Stimulated activated naive CD8-positive, alpha-beta T cell treated with anti-CD3 and anti-CD28 coated beads, Interleukin-15, amount 100 ng/mL, for 72 hours (primary cell): Measurements from ENCODE around the gene MGAT1.
"Not testable (repeated sequence)": the region's sequence is repeated elsewhere in the genome, so short reads cannot be mapped to it uniquely, and the experiment has no call there.

Experiments used
- ATAC-seq: fragments of 150-1000 bp; cut with Tn5 transposase; 2 replicates; pipeline ENCODE4 v1.10.0; 2021; ENCODE audit warnings: mild to moderate bottlenecking, moderate library complexity
- DNase-seq, 2 donors: peaks; one replicate each; pipeline ENCODE4 v3.0.0; 2021 to 2022
- H3K27ac Mint-ChIP-seq, 2 donors: one replicate each; pipeline ENCODE4 v1.8.0; 2022; ENCODE audit warnings: mild to moderate bottlenecking in 2 of 2, mixed read lengths in 2 of 2, moderate library complexity in 2 of 2
- H3K27me3 Mint-ChIP-seq: one replicate; pipeline ENCODE4 v1.8.0; 2022; ENCODE audit warnings: mixed read lengths
- H3K4me1 Mint-ChIP-seq: one replicate; pipeline ENCODE4 v1.8.0; 2022; ENCODE audit warnings: mild to moderate bottlenecking, mixed read lengths
- H3K4me3 Mint-ChIP-seq, 2 donors: one replicate each; pipeline ENCODE4 v1.8.0; 2022; ENCODE audit warnings: mild to moderate bottlenecking in 2 of 2, mixed read lengths in 2 of 2, moderate library complexity in 1 of 2
- H3K9me3 Mint-ChIP-seq, 2 donors: one replicate each; pipeline ENCODE4 v1.8.0; 2022; ENCODE audit warnings: mixed read lengths in 2 of 2

The MGAT1 gene

GRCh38 chr5:180801596-180802324 is 846 bp downstream of the MGAT1 start:
- Mint-ChIP-seq H3K9me3 (no peaks in the 10 kb centered on the region), H3K27ac (peak overlapping the region; percentile 31 to 91), H3K4me3 (peak overlapping the region; percentile 85 to 90), H3K27me3 (no peaks in the 10 kb centered on the region), H3K4me1 (peaks cover 86% of the 10 kb centered on the region)
- DNase-seq (no peak), ATAC-seq (no peak)

GRCh38 chr5:180799902-180800801 is 2.5 kb downstream of the MGAT1 start:
- Mint-ChIP-seq H3K4me1 (peaks cover 86% of the 10 kb centered on the region), H3K27me3 (no peaks in the 10 kb centered on the region), H3K9me3 (no peaks in the 10 kb centered on the region), H3K4me3 (peak overlapping the region; percentile 85 to 90), H3K27ac (peak overlapping the region; percentile 69 to 74)
- DNase-seq (no peak), ATAC-seq (peak; percentile 36)

GRCh38 chr5:180799194-180799593 is 3.4 kb downstream of the MGAT1 start:
- H3K9me3 Mint-ChIP-seq = no peaks in the 10 kb centered on the region

DNA sequence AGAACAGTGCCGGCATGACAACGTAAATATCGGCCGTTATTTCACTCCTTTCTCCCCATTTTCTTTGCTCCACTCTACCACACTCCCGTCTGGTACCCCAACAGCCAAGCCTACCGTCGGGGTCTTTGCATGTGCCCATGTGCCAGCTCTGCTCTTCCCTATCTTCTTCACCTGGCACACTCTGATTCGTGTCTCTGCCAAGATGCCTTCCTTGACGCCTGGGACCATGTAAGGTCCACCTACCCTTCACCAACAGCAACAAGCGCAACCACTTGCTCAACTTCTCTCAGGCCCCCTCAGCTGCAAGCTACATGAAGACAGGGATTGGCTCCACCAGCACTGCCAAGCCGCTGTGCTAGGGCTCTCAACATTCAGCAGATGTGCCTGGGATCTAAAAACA is 4.4 kb downstream of the MGAT1 start:
- ATAC-seq (no peak), DNase-seq (no peak)
- no peaks in the 10 kb centered on the region for H3K9me3 Mint-ChIP-seq
- H3K4me1 Mint-ChIP-seq = peaks cover 79% of the 10 kb centered on the region
- H3K4me3 Mint-ChIP-seq = peak overlapping the region; percentile 16 to 32
- no peaks in the 10 kb centered on the region for H3K27me3 Mint-ChIP-seq
- H3K27ac Mint-ChIP-seq = no peak overlapping the region

More at GRCh38 chr5:180799194-180799593, 3.4 kb downstream of the MGAT1 start:
- H3K4me1 Mint-ChIP-seq = peaks cover 85% of the 10 kb centered on the region
- peak overlapping the region; percentile 20 to 74 for H3K27ac Mint-ChIP-seq
- no peaks in the 10 kb centered on the region for H3K27me3 Mint-ChIP-seq
- ATAC-seq = no peak
- no peak for DNase-seq
- H3K4me3 Mint-ChIP-seq = peak overlapping the region; percentile 85 to 90

DNA sequence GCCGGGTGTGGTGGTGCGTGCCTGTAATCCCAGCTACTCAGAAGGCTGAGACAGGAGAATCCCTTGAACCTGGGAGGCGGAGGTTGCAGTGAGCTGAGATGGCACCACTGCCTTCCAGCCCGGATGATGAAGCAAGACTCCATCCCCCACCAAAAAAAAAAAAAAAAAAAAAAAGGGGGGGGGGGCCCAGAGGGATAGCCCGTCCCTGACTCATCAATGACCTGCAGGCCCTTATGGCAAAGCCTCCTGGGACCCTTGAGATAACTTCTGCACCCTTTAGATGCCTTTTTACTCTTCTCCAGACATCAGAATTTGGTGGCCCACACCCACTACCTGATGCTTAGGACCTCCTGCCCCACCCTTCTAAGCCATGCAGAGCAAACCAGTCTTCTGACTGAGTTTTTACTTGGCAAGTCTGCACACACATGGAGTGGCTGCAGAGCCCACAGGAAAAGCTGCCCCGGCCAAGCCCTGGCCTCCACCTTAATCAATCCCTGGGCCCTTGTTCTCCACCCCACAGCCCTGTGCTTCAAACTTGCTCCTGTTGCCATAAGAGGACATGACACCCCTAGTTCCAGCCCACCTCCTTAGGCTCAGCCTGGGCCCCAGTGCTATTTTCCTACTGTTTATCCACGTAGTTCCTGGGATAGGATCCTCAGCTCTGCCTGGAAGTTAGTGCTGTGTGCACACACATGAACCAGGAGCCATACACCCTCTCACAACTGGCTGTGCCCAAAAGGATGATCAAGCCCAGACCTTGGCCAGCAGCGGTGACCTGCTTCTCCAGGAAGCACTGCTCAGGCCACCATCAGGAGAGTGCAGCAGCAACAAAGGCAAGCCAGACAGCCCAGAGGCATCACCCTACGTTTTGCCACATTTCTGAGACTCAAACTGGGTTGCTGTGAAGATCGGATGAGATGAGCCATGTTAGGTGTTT is 5.1 kb downstream of the MGAT1 start:
- no peak for DNase-seq
- peak overlapping the region in 1 of 2 donors; percentile 34 for H3K4me3 Mint-ChIP-seq
- no peaks in the 10 kb centered on the region for H3K27me3 Mint-ChIP-seq
- H3K27ac Mint-ChIP-seq = peak overlapping the region in 1 of 2 donors; percentile 29
- no peak for ATAC-seq
- H3K4me1 Mint-ChIP-seq = peaks cover 85% of the 10 kb centered on the region
- no peaks in the 10 kb centered on the region for H3K9me3 Mint-ChIP-seq

GRCh38 chr5:180795771-180796313 is 6.8 kb downstream of the MGAT1 start:
- Mint-ChIP-seq H3K27ac (peak overlapping the region; percentile 89 to 90), H3K4me1 (peaks cover 82% of the 10 kb centered on the region), H3K4me3 (peak overlapping the region; percentile 25 to 51), H3K27me3 (no peaks in the 10 kb centered on the region), H3K9me3 (no peaks in the 10 kb centered on the region)
- DNase-seq = no peak
- no peak for ATAC-seq

GRCh38 chr5:180792965-180793287 is 9.7 kb downstream of the MGAT1 start:
- no peak for ATAC-seq
- peaks cover 71% of the 10 kb centered on the region for H3K4me1 Mint-ChIP-seq
- peak overlapping the region; percentile 89 for H3K27ac Mint-ChIP-seq

DNA sequence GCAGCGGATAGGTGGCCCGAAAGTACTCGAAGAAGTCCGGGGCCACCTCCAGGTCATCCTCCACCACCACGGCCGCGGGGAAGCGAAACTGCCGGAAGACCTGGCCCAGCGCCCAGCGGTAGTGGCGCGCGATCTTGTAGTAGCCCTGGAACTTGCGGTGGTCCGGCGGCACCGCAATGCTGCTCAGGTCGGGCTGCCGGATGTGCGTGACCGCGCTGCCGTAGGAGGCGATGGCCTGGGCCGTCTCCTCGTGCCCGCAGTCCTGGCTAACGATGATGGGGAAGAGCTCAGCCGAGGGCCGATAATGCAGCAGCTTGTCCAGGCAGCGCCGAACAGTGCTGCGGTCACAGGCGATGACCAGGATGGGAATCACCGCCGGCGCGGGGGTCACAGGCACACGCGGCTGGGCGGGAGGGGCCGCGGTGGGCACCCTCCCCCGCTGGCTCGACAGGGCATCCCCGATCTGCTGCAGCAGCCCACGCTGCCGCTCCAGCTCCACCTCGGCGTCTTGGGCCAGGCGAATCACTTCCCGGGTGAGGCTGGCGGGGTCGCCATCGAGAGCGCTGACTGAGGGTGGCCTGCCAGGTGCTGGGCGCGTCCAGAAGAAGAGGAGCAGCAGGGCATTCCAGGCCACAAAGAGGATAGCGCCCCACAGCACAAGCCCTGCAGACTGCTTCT is 10.2 kb downstream of the MGAT1 start:
- peaks cover 71% of the 10 kb centered on the region for H3K4me1 Mint-ChIP-seq
- no peak overlapping the region for H3K4me3 Mint-ChIP-seq
- H3K9me3 Mint-ChIP-seq = no peaks in the 10 kb centered on the region
- H3K27ac Mint-ChIP-seq = peak overlapping the region; percentile 89
- DNase-seq (no peak), ATAC-seq (no peak)
- no peaks in the 10 kb centered on the region for H3K27me3 Mint-ChIP-seq

More at GRCh38 chr5:180792965-180793287, 9.7 kb downstream of the MGAT1 start:
- DNase-seq = no peak
- no peak overlapping the region for H3K4me3 Mint-ChIP-seq
- no peaks in the 10 kb centered on the region for H3K27me3 Mint-ChIP-seq
- H3K9me3 Mint-ChIP-seq = no peaks in the 10 kb centered on the region

DNA sequence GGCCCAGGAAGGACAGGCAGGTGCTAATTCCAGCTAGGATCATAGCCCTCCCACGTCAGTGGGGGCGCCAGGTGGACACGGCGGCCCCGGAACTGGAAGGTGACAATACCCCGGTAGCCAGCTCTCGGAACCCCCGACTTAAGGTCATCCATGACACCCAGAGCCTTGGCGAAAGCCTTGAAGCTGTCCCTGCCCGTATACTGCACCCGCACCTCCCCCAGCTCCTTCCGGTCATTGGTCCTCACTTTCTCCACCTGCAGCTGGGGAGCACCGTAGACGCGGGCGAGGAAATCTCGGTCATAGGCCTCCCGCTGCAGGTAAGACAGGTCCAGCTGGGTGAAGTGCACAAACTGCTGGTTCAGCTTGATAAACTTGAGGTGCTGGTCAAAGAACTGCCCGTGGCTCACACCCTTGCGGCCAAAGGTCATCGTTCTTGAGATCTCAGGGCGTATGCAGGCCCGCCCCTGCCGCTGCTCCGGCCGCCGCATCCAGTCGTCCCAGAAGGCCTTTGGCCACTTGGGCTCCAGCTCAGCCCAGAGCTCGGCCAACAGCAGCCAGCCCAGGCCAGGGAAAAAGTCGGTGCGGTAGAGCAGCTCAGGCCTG is 10.9 kb downstream of the MGAT1 start:
- no peaks in the 10 kb centered on the region for H3K9me3 Mint-ChIP-seq
- no peak overlapping the region for H3K27ac Mint-ChIP-seq
- H3K27me3 Mint-ChIP-seq = no peaks in the 10 kb centered on the region
- H3K4me3 Mint-ChIP-seq = no peak overlapping the region
- ATAC-seq (no peak), DNase-seq (no peak)
- H3K4me1 Mint-ChIP-seq = peaks cover 71% of the 10 kb centered on the region

DNA sequence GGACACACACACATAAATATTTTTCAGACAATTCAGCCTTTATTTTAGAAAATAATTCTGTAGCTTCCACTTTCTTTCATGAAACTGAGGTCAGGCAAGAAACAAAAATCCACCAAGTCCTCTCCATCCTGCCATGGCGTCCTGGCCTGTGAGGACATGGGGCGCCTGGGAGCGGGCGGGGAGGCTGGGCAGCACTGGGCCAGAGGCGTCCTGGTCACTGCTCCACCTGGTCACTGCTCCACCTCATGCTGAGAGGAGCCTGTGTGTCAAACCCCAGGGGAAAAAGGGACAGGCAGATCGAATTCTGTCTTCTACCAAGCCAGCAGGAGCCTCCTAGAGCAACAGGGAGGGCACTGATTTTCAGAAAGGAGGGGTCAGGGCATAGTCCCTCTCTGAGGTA is 12.1 kb downstream of the MGAT1 start:
- no peak overlapping the region for H3K4me3 Mint-ChIP-seq
- no peaks in the 10 kb centered on the region for H3K9me3 Mint-ChIP-seq
- no peak for ATAC-seq
- no peak for DNase-seq
- H3K27ac Mint-ChIP-seq = peak overlapping the region; percentile 74 to 89
- no peaks in the 10 kb centered on the region for H3K27me3 Mint-ChIP-seq
- H3K4me1 Mint-ChIP-seq = peaks cover 71% of the 10 kb centered on the region

DNA sequence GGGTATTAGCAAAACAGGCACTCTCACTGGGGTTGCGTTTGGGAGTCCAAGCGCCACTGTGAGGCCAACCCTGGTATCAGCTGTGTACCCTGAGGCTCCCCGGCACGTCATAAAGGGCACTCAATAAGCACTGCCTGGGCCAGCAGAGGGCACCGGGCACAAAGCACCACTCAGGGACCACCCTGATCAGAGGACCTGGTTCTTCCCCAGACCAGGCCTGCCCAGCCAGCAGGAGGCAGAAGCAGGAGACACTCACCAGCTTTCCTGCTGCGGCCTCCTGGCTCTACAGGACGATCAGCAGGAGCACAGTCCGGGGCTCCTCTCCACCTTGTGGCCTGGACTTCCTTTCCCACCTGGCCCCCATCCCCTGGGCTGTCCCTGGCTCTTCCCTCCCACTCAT is 12.6 kb downstream of the MGAT1 start:
- DNase-seq (peak in 1 of 2 donors; percentile 48), ATAC-seq (peak; percentile 86)
- Mint-ChIP-seq H3K27me3 (no peaks in the 10 kb centered on the region), H3K4me3 (no peak overlapping the region), H3K4me1 (peaks cover 67% of the 10 kb centered on the region), H3K27ac (peak overlapping the region; percentile 74 to 89), H3K9me3 (no peaks in the 10 kb centered on the region)

DNA sequence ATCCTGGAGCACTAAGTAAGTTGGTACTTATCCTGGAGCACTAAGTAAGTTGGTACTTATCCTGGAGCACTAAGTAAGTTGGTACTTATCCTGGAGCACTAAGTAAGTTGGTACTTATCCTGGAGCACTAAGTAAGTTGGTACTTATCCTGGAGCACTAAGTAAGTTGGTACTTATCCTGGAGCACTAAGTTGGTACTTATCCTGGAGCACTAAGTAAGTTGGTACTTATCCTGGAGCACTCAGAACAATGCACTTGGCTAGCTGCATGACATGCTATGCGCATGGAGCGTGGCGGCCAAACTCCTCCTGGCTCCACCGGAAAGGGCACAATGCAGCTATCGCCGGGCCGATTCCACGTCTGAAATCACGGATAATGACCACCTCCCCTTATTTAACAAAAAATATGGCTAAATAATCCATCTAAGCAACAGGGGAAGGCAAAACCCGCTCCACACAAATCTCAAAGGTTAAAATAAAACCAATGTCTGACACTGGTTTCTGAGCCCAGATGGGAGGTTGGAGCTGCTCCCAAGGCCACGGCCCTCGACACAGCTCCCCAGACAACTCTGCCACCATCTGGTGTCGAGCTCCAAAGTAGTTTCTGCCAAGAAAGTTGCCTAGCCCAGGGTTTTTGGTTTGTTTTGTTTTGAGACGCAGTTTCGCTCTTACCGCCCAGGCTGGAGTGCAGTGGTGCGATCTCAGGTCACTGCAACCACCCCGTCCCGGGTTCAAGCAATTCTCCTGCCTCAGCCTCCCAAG is 13.8 kb downstream of the MGAT1 start:
- not testable (repeated sequence) for H3K9me3 Mint-ChIP-seq, H3K27ac Mint-ChIP-seq, H3K27me3 Mint-ChIP-seq, ATAC-seq, DNase-seq, H3K4me3 Mint-ChIP-seq
- H3K4me1 Mint-ChIP-seq = peaks cover 60% of the 10 kb centered on the region

- no peaks in the 10 kb centered on the region for H3K9me3 Mint-ChIP-seq
- no peak for DNase-seq
- no peaks in the 10 kb centered on the region for H3K27me3 Mint-ChIP-seq
- no peak for ATAC-seq
- H3K4me3 Mint-ChIP-seq = no peak overlapping the region
- peak overlapping the region in 1 of 2 donors; percentile 91 for H3K27ac Mint-ChIP-seq
- peaks cover 58% of the 10 kb centered on the region for H3K4me1 Mint-ChIP-seq
Measured at GRCh38 chr5:180787711-180788431, 14.7 kb downstream of the MGAT1 start.
